ENCODE data around the gene SNAP29.
"Not testable (repeated sequence)": the region's sequence is repeated elsewhere in the genome, so short reads cannot be mapped to it uniquely, and the experiment has no call there.

The SNAP29 gene

GRCh38 chr22:20927940-20928572 is 69.2 kb downstream of the SNAP29 start:
- in situ Hi-C loops (cut with HindIII; ENCODE audit: low sequenced_read_pairs), result no loop called here

GRCh38 chr22:20928573-20928967 is 69.8 kb downstream of the SNAP29 start:
- in situ Hi-C loops (cut with HindIII; ENCODE audit: low sequenced_read_pairs), result no loop called here

GRCh38 chr22:20930004-20930403 is 71.2 kb downstream of the SNAP29 start:
- in situ Hi-C loops (cut with HindIII; ENCODE audit: low sequenced_read_pairs), result no loop called here

- in situ Hi-C loops (cut with HindIII; ENCODE audit: low sequenced_read_pairs), result not testable (repeated sequence)
Observed at GRCh38 chr22:20930435-20930834, 71.6 kb downstream of the SNAP29 start.

GRCh38 chr22:20931126-20931654 is 72.4 kb downstream of the SNAP29 start:
- in situ Hi-C loops (cut with HindIII; ENCODE audit: low sequenced_read_pairs), result no loop called here

GRCh38 chr22:20933910-20934309 is 75.1 kb downstream of the SNAP29 start:
- in situ Hi-C loops (cut with HindIII; ENCODE audit: low sequenced_read_pairs), result no loop called here

- in situ Hi-C loops (cut with HindIII; ENCODE audit: low sequenced_read_pairs), result not testable (repeated sequence)
Observed at GRCh38 chr22:20935049-20935448, 76.2 kb downstream of the SNAP29 start.

- in situ Hi-C loops (cut with HindIII; ENCODE audit: low sequenced_read_pairs), result not testable (repeated sequence)
Observed at GRCh38 chr22:20935780-20936539, 77.2 kb downstream of the SNAP29 start.

GRCh38 chr22:20937031-20937793 is 78.4 kb downstream of the SNAP29 start:
- in situ Hi-C loops (cut with HindIII; ENCODE audit: low sequenced_read_pairs), result no loop called here

GRCh38 chr22:20937794-20938671 is 79.2 kb downstream of the SNAP29 start:
- in situ Hi-C loops (cut with HindIII; ENCODE audit: low sequenced_read_pairs), result no loop called here

GRCh38 chr22:20939457-20940185 is 80.8 kb downstream of the SNAP29 start:
- in situ Hi-C loops (cut with HindIII; ENCODE audit: low sequenced_read_pairs), result not testable (repeated sequence)

- in situ Hi-C loops (cut with HindIII; ENCODE audit: low sequenced_read_pairs), result no loop called here
Observed at GRCh38 chr22:20940186-20940651, 81.4 kb downstream of the SNAP29 start.
